Fibroblast of gingiva (primary cell): Measurements from ENCODE around the gene C20orf202.
A peak's percentile ranks its signal among the peaks of the same experiment; 100 is the strongest.

ENCODE experiments used
- DNase-seq: peaks from one replicate; pipeline ENCODE4 v3.0.0-alpha.2; 2011; ENCODE audit warnings: low read depth

C20orf202 gene

DNA sequence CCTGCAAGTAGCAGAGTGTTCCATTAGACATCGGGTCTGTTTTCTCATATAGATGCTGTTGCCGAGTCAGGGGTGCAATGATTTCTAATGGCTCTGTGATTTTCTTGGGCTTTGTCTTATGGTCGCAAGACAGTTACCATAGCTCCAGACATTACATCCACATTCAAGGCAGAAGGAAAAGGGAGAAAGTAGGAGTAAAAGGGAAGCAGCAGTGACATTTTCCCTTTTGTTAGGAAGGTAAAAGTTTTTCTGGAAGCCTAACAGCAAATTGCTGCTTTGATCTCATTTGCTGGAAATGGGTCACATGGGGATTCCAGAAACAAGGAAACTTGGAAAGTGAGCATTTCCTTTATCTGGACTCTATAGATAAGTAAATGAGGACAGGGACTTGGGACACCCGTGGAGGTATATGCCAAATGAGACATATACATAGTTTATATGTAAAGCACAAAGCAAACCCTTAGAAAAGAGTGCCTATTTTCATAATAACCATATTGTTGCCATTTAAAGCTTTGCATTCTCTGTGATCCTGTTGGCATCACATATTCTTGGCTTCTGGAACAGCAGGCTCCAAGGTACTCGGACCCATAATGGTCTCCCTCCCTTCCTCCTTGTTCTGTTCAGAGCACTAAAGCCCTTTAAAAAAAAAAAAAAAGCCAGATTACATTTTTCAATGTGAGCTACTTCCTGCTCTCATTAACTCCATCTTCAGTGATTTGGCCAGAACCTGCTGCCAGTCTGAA, at the start of gene C20orf202:
Gene C20orf202, plus strand, starts transcription at position 693 of the 743 bp plus-strand sequence. CDS start 132 bp downstream, outside the sequence.
- no peak for DNase-seq

DNA sequence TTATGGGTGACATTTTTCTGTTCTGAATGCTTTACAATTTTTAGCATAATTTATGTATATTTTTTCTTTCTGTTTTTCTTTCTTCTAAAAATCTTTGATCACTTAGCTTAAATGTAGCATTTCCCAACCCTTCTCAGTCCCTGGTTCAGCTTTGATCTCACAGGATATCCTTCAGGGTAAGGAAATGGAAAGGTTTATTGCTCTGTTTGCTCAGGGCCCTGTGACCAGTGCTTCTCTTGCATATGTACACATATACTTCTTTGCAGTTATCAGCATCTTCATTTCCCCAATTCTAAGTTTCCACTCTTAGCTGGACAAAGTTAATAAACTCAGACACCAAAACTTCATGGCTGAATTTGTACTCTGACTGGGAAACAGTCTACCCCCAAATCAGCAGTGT, 49.0 kb upstream of the C20orf202 start:
- DNase-seq = no peak

DNA sequence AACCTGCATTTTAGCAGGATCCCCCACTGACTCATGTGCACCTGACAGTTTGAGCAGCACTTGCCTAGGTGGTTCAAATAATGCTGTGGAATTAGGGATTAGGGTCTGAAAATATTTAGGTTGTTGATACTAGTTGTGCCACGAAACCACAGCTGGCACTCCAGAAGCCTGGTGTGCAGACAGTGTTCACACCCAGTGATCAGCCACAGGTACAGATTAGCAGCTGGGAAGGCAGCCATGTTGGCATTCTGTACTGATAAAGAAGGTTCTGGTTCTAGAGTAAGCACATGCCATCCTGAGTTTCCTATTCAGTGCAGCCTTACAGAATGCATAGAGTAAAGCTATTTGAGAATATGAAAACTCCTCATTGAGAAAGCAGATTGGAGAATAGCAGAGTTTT, 48.6 kb upstream of the C20orf202 start:
- no peak for DNase-seq

DNA sequence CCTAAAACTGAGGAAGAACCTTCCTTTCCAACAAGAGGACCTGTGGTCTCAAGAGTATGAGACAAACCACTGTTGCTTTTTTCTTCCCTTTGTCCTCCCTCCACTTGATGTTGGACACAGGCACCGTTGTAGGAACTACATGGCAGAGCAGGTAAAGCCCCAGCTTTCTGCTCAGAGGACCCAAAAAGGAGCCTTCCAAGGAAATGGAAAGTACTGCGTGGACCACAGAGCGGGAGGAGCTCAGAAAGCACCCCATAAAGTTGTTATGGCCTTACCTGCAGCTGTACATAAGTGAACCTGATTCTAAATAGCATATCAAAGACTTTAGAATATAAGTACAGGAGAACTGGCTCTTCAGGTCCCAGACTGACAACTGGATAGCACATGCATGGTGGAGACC, 47.9 kb upstream of the C20orf202 start:
- no peak for DNase-seq

DNA sequence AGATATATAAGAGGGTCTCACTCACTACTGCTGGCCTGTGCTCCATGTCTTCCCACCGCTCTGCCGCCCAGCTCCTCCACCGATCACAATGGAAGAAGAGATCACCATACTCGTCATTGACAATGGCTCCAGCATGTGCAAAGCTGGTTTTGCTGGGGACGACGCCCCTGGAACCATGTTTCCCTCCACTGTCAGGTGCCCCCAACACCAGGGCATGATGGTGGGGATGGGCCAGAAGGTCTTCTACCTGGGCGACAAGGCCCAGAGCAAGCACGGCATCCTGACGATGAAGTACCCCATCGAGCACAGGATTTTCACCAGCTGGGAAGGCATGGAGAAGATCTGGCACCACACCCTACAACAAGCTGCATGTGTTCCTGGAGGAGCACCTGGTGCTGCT, 42.8 kb upstream of the C20orf202 start:
- no peak for DNase-seq

- no peak for DNase-seq
These were observed 42.3 kb upstream of the C20orf202 start for GRCh38 chr20:1160991-1161390.

DNA sequence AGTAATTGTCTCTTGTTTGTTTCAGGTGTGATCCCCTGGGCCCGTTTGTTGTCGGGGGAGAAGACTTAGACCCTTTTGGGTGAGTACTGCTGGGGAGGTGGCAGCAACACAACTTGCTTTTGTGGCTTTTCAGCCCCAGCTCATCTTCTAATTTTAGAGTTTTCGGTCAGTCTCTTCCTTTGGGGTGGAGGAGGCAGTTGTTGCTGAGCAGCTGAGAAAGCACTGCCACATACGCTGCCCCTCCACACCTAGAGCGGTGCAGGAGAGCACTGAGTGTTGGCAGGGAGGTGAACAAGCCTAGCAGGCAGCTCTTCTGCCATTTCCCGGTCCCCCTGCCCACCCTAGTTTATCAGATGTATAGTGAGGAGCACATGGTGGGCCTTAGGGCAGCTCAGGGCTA, 40.1 kb upstream of the C20orf202 start:
- DNase-seq = no peak

DNA sequence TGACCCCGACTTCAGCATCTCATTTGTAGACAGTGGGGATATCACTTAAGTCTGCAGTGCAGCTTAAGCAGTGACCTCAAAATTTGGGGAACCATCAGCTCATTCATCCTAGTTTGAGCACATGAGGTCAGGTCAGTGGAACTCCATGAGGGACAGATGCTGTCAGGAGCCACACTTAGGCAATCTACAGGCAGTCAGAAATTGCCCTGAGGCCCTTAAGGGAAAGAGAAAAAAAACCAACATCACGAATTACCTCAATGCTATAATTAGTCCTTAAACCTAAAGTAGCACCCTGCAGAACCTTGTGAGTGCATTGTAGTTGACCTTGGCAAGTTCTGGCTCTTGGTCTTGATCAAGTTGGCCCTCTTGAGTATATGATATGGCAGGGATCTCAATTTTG, 39.6 kb upstream of the C20orf202 start:
- DNase-seq = no peak

- DNase-seq = no peak
These were observed 38.4 kb upstream of the C20orf202 start for GRCh38 chr20:1164871-1165270.

DNA sequence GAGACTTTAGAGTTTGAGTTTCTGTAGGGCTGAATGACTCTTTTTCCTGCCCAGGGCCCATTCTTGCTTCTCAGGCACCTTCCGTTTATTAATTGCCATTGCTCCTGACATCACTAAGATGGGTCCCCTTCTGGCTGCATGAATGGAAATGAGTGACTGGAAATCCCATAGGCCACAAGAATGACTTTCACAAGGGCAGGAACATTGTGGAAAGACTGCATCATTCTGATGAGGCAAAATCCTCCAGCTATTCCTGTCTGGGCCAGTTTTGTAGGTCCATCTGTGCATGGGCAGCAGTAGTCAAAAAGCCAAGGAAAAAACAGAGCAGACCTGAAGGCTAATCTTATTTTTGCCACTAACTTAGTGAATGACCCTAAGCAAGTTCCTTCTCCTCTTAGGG, 37.7 kb upstream of the C20orf202 start:
- DNase-seq = no peak

GRCh38 chr20:1165941-1166340, 37.3 kb upstream of the C20orf202 start:
- DNase-seq = no peak

DNA sequence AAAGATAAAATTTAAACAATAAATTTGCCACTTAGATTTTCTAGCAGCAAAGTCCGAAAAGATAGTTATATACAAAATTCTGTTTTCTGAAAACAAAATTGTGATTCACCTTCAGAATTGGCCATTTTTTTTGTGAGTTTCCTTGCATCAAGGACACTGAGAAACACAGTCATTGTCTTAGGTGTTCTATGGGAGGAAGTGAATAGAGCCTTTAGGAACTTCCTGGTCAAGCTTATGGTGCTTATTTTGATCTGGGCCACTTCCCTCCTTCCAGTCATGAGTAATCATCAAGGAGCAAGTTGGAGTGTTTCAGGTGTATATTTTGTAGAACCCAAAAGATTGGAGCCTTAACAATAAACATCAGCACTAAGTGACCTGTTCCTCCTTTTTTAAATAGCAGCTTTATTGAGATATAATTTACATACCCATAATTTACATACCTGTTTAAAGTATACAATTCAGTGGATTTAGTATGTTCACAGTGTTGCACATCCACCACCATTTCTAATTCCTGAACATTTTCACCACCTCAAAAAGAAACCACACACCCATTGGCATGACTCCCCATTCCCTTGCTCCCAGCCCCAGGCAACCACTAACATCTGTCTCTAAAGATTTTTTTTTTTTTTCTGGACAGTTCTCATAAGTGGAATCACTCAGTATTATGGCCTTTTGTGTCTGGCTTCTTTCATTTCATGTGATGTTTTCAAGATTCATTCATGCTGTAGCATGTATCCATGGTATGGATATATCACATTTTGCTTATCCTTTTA, 36.1 kb upstream of the C20orf202 start:
- DNase-seq = no peak

GRCh38 chr20:1169224-1169623, 34.0 kb upstream of the C20orf202 start:
- DNase-seq = no peak

GRCh38 chr20:1171461-1172093, 31.7 kb upstream of the C20orf202 start:
- DNase-seq = peak; percentile 14

GRCh38 chr20:1173698-1174097, 29.6 kb upstream of the C20orf202 start:
- DNase-seq = no peak

DNA sequence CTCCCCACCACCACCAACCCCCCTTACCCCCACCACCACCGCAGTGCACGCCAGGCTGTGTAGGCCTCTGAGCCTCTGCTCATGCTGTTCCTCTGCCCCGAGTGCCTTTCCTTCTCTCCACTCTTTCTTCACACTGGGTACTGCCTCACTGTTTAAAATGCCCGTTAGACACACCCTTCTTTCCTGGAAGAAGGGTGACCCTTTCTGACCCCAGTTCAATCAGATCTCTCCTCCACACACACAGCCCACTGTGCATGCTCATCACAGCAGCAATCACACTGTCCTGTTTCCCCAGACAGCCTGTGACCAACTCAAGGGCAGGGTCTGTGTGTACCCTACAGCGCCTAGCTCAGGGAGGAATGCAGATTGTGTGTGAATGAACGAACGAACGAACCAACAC, 28.5 kb upstream of the C20orf202 start:
- DNase-seq = no peak

DNA sequence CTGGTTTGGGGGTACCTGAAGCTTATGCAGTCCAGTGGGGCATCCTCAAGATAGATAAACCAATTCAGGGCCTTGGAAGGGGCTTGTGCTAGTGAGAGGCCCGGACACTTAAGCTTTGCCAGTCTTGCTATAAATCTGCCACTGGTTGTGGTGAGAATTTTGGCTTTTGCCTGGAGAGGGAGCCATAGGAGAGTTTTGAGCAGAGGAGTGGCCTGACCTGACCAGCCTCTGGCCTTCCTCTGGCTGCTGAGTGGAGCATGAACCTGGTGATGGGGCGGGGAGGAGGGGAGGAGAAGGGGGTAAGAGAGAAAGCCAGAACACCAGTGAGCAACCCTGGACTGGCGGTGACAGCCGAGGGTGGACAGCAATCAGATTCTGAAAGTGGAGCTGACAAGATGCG, 25.6 kb upstream of the C20orf202 start:
- no peak for DNase-seq

- DNase-seq = no peak
These were observed 25.2 kb upstream of the C20orf202 start for GRCh38 chr20:1178103-1178502.

- DNase-seq = no peak
These were observed 24.6 kb upstream of the C20orf202 start for GRCh38 chr20:1178623-1179022.

- no peak for DNase-seq
These were observed 22.3 kb upstream of the C20orf202 start for GRCh38 chr20:1180949-1181348.

DNA sequence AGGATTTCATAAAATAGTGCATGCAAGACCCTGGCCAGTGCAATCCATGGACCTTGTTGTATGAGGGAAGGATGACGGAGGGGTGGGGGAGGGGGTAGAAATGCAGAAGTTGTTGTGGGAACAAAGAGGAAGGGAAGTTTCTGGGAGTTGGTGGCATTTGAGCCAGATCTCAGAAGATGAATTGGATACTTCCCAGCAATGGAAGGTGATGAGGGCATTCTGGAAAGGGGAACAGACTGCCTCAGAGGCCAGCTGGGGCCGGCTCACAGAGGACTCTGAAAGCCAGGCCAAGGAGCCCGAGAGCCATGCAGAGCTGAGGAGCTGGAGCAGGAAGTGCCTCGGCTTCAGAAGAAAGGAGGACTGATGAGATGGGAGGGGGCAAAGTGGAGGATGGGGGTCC, 21.1 kb upstream of the C20orf202 start:
- no peak for DNase-seq

DNA sequence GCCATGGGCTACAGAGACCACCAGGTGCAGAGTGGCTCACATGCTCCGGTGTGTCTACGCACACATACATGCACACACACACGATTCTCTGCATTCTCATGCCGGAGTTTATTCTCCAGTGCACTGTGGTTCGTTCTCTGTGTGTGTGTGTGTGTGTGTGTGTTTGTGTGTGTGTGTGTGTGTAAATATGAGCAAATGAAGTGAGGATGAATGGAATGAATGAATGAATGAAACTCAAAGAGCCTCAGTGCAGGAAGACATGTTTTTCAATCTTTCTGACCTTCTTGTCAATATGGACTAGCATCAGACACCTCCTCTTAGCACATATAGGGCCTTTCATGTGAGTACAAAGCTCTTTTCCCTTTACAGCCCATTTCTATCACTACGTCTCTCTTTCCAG, 20.1 kb upstream of the C20orf202 start:
- DNase-seq = no peak

DNA sequence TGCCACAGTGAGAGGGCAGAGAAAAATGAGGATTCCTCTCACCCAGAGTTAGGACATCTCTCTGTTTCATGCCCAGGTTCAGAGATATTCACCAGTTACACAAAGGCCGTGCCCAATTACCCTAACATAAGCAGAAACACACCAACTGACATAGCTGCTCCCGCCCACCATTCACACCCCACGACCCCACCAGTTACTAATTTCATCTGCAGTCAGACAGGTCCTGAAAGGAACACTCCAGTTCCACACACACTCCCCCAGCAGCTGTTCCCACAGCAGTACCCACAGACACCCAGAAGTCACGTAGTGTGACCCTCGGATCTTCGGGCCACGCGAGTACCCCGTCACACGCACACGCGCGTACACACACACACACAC, 19.0 kb upstream of the C20orf202 start:
- DNase-seq = no peak
